CD4-positive, alpha-beta T cell treated with Interferon alpha-2 for 1 hour (primary cell): Measurements from ENCODE around the gene PLD5.

ENCODE experiments used
- DNase-seq, 2 donors: peaks; one replicate each; pipeline ENCODE4 v3.0.0-alpha.2; 2020 to 2022

Gene PLD5

DNA sequence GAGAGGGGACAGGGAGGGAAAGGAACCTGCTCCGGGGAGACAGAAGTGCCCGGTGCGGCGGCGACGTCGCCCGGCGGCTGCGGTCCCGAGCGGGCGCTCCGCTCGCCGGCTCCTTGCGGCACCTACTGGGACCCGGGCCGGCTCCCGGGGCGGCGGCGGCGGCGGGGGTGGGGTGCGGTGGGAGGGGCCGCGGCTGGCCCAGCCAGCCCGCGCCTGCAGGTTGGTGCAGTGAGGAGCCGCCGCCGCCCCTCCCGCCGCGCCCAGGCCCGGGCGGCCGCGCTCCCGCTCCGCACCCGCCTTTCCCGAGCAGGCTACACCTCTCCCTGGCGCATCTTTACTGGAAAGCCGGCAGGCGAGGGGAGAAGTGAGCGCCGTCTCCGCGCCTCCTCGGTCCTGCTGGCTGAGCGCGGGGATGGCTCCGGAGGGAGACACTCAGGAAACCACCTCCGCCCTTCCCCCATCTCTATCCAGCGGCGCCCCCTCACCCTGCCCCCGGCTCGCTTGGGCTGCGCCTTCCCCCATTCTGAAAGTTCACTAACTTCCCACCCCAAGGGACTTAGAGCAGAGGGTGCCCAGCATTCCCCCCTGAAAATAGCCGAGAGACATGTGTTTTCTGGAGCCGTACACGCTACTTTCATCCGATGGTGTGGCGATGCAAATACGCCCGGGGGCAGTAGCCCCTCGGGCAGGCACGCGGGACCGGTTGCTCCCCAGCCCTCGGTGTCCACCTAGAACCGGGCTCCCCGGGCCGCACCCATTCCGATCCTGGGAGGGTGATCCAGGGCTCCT, at the start of gene PLD5:
PLD5 (minus strand) TSS at position 127 of the 789 bp plus-strand sequence.
- no peak for DNase-seq

DNA sequence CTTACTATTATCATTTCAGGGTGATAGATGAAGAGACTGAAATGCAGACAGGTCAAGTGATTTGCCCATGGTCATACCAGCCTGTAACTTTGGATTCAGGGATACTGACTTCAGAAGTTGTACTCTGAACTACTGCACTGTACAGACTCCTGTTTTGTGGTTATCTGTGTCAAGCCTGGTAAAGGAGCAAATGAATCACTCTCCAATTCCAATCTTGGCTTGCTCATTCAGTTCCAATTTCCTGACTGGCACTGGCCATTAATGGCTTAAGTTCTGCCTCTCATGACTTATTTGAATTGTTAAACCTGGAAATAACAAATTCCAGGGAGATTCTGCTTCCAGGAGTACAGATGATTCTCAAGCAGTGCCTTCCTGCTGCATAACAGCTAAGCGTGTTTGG, 45.4 kb upstream of the PLD5 start:
- DNase-seq, result no peak

DNA sequence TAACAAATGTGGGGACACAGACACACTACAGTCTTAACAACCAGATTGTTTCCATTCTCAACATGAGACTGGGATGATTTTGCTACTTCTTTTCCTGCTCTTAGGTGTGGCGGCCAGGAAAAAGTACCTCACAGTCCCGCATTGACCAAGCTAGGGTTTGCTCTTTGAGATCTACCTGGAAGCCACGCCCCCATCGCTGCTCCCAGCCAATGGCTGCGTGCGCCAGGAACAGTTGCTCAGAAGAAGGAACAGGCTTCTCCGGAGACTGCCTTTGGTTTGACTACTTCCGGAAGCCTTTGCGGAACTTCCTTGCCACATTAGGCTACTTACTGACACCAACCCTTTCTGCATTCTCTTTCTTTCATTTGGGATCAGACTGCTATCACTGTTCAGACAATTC, 44.2 kb upstream of the PLD5 start:
- DNase-seq, result no peak

GRCh38 chr1:242567596-242567995, 43.1 kb upstream of the PLD5 start:
- DNase-seq, result no peak

DNA sequence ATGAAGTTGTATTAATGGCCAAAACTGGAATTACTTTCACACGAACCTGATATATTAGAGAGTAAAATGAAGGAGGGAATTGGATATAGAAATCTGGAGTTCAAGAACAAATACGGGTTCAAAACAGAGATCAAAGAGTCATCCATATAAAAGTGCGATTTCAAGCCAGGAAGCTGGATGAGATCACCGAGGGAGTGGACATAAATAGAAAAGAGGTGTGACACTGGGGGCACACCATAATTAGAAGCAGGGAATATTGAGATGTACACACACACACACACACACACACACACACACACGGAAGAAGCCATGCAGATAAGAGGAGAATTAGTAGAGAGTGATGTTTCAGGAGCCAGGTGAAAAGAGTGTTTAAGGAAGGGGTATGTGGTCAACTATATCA, 32.3 kb upstream of the PLD5 start:
- no peak for DNase-seq

GRCh38 chr1:242556276-242556675, 31.8 kb upstream of the PLD5 start:
- DNase-seq, result no peak

- no peak for DNase-seq
Observed at GRCh38 chr1:242554577-242554976, 30.1 kb upstream of the PLD5 start.

DNA sequence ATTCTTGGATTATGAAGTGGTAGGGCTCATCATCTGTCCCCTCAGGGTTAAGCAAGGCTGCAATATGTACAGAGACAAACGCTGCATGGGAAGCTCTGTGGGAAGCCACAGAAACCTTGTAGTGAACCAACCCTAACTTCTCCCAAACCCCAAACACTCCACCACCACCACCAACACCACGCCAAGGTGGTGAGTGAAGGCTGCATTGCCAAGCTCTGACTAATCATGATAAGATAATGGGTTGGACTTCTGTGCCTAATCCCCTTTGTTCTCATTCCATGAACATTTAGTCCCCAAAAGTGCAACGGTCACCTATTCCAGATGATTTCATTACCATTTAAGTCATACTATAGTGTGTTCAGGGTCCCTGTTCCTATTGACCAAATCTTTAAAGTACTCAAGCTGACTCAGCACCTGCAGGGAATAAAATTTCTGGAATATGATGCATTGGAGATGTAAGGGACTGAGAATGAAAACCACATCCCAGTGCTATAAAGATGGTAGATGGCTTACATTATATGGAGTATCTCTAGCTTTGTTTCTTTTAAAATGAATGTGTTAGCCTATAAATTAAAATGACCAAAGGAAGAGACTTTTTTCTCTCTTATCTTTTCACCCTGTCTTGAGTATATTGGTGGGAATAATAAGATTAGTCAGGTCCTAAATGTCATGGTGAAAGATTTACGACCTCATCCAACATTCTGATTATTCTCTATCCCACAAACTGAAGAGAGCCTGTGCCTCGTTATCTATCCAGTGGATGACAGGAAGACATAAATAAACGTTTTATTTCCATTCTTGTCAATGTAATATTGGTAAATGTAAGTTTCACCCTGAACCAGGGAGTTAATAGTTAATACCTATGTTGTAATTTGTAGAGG, 22.6 kb upstream of the PLD5 start:
- DNase-seq, result no peak

DNA sequence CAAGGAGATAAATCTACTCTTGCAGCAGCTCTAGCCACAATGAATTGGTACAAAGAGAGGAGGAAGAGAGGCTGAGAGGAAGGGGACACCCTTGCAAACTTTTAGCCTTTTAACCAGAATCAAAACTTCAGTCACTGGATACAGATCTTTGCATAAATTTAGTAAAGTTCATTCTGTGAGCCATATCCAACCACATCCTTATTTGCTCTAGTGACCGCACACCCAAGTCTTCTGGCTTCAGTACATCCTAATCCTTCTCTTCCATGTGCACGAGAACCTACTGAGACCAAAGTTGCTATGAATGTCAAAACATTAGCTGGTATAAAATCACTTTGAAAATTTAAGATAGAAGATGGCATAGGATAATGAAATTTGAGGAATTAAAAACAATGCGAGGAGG, 21.9 kb upstream of the PLD5 start:
- DNase-seq, result no peak

DNA sequence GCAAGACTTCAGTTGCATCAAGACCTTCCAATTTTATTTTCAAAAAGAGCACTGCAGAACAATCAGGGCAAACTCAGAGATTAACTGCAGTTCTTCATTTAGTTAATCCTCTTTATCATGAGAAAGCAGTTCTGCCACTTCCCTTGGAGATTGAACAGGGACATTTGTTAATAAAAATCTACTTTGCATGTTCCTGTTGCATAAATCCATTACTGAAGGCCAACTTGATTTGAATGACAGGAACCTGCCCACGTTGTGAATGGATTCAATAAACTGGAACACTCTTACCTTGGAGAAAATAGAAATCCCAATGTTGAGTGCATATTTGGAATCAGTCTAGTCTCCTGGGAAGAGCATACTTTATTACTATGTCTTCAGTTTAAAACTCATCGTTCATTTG, 19.6 kb upstream of the PLD5 start:
- no peak for DNase-seq

GRCh38 chr1:242542271-242542670, 17.8 kb upstream of the PLD5 start:
- no peak for DNase-seq

DNA sequence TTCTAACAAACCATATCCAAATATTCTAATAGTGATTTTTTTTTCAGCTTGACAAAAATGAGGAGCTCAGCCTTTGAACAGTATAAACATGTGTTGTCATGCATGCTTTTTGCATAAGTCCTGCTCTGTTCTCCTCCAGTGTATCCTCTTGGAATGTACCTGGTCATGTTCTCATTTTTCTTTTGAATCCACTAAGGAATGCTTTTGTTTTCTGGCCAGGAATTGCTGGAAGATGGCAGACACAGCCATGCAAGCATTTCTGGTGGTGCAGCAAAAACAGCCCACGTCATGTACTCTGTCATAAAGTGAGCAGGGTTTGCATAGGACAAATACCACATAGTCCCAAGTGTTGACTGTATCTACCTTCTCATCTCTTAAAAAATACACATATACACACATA, 11.5 kb upstream of the PLD5 start:
- DNase-seq, result no peak

DNA sequence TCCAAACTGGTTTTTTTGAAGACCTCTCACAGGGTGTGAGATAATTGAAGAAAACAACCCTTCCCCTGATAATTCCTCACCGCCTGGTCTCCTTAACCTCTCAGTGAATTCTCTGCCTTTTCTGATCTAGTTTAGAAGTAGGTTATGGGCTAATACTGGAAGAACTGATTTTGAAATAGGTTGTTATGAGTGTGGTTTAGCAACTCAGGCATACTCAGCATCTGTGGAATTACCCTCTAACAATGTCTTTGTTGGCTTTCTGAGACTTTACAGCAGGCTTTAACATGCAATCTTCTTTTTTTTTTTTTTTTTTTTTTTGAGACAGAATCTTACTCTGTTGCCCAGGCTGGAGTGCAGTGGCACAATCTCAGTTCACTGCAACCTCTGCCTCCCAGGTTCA, 10.3 kb upstream of the PLD5 start:
- DNase-seq, result no peak

GRCh38 chr1:242530761-242531160, 6.3 kb upstream of the PLD5 start:
- DNase-seq, result no peak

DNA sequence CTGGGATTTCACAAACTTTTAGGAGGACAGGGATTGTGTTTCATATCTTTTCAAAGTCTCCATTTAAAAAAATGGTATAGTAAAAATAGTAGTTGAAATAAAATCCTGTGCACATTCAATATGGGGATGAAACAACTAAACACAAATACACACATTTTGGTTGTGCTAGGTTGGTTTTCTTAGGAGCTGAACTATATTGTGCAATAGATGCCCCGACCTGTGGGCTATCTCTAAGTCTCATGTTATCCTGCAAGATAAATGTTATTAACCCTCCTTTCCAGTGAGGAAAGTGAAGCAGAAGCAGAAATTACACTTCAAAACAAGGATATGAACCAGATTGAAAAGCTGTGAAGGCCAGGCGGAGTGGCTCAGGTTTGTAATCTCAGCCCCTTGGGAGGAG, 1.3 kb upstream of the PLD5 start:
- no peak for DNase-seq

- no peak for DNase-seq
Observed at GRCh38 chr1:242525360-242525722, 844 bp upstream of the PLD5 start.

DNA sequence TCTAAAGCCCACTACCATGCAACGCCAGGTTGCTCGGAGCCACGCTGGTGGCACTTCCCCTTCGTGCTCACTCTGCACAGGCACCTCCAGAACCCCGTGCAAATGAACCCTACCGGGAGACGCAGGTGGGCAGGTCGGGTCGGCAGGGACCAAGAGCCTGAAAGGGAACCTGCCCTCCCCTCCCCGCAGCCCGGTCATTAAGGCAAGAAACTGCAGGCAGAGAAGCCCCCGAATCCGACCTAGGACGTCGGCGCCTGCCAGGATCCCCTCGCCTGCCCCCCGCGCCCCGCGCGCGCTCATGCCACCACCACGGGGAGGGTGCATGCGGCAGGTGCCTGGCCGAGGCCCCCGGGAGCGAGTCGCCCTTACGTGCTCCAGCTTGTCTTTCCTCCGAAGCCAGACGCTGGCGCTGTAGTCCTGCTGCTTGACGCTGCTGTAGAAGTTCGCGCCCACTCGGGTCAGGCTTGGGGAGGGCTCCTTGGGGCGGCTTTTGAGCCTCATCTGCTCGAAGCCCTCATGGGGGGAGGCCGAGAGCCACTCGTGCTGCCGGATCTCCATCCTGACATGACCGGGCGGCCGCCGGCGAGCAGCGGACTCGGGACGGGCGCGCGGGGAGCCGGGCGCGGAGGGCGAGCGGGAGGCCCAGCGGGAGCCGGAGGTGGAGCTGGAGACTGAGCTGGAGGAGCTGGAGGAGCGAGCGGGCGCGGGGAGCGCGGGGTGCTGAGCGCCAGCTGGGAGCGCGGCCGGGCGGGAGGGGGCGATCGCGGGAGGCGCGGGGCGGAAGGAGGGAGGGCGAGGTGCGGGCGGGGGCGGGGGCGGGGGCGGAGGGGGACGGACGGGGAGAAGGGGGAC, 552 bp downstream of the PLD5 start:
- no peak for DNase-seq

GRCh38 chr1:242522996-242523718, 1.3 kb downstream of the PLD5 start:
- DNase-seq, result no peak

DNA sequence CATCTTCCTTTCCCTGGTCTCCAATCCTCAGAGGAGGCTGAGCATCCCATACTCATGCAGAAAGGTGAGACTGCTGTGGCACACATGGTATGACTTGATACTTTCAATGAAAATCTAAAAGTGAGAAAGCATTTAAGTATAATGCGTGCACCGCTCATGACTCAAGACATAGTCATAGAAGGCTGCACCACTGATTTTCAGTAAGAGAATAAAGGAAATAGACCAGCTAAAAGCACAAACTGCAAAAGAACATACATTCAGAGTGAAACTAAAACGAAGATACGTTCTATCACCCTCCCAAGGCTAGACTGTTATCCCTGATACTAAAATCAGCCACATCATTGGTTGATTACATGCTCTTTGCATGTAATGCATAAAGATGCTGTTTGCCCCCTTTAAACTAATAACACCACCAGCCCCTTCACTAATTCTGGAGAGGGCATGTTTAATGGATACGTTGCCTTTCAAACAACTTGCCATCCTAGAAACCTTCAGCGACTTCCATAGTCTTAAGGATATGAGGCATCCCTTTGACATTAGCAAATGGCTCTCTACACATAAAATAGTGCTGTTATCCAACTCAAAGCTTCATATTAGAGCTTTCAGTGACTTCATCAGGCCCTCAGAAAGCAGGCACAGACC, 2.1 kb downstream of the PLD5 start:
- no peak for DNase-seq

GRCh38 chr1:242515555-242515954, 8.9 kb downstream of the PLD5 start:
- DNase-seq, result no peak

- DNase-seq, result no peak
Observed at GRCh38 chr1:242506724-242507123, 17.8 kb downstream of the PLD5 start.

DNA sequence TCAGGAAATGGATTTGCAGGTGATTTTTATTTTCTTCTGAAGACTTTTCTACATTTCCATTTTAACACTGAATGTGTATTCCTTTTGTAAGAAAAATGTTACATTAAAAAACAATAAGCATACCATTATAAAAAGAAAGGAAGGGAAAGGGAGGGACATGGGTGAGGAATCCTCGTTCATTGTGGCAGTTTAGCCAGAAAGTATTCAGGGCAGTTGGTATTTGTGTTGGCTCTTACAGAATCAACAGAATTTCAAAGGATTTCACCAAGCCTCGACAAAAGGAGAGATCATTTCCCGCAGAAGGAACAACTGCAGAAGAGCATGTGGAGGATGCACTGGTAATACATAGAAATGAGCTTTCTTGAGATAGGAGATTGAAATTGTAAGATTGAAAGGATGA, 35.0 kb downstream of the PLD5 start:
- DNase-seq, result no peak
